K562 (cell line): Measurements from ENCODE around the gene SEPTIN2. TPM values are rescaled to one million over a fixed set of nuclear protein-coding genes. Genes with fewer than 3 reads are reported as not detected.
A peak's percentile ranks its signal among the peaks of the same experiment; 100 is the strongest.

ENCODE experiments used
- ETV5 ChIP-seq: sonication (generic); formaldehyde crosslinking; IDR thresholded peaks from 2 replicates; pipeline ENCODE4 v1.4.0; 2020; ENCODE audit warnings: low read depth, mild to moderate bottlenecking, missing genetic modification reagents
- HDAC3 ChIP-seq: fragments of 450-650 bp; IDR thresholded peaks from 2 replicates; pipeline ENCODE4 v1.6.1; 2018; ENCODE audit warnings: borderline replicate concordance, mild to moderate bottlenecking, moderate library complexity; ENCODE audit not compliant: partially characterized antibody
- HOXB6 ChIP-seq: fragments of 250-450 bp; sonication (Bioruptor Pico); IDR thresholded peaks from 2 replicates; pipeline ENCODE4 v1.5.1; 2022; ENCODE audit warnings: mild to moderate bottlenecking, borderline replicate concordance
- KLF6 ChIP-seq: fragments of 250-450 bp; sonication (Bioruptor Pico); IDR thresholded peaks from 2 replicates; pipeline ENCODE4 v1.4.0; 2020; ENCODE audit warnings: mild to moderate bottlenecking, moderate library complexity, borderline replicate concordance
- MEIS2 ChIP-seq: fragments of 450-650 bp; IDR thresholded peaks from 2 replicates; pipeline ENCODE4 v1.6.1; 2014; ENCODE audit warnings: mild to moderate bottlenecking; ENCODE audit not compliant: partially characterized antibody
- MTA3 ChIP-seq: fragments of 450-650 bp; formaldehyde crosslinking; IDR thresholded peaks from 2 replicates; pipeline ENCODE4 v1.6.1; 2017; ENCODE audit warnings: mild to moderate bottlenecking, borderline replicate concordance
- NR4A1 ChIP-seq, 2 experiments: fragments of 250-450 bp in 1 of 2; fragments of 450-650 bp in 1 of 2; sonication (Bioruptor Pico) in 1 of 2; IDR thresholded peaks; 2 replicates each; pipeline versions ENCODE4 v1.4.0 to v1.6.1; 2016 to 2020; ENCODE audit warnings: mild to moderate bottlenecking in 2 of 2, missing compliant biosample characterization in 1 of 2, missing genetic modification characterization in 1 of 2, moderate library complexity in 1 of 2
- RBFOX2 ChIP-seq: fragments of 200-400 bp; formaldehyde crosslinking; IDR thresholded peaks from 2 replicates; pipeline ENCODE4 v1.6.1; 2017; ENCODE audit warnings: low read depth, mild to moderate bottlenecking, low read length, moderate library complexity
- SOX6 ChIP-seq: fragments of 450-650 bp; IDR thresholded peaks from 2 replicates; pipeline ENCODE4 v1.6.1; 2014; ENCODE audit warnings: mild to moderate bottlenecking
- TBP ChIP-seq: optimal IDR thresholded peaks from 2 replicates; pipeline ENCODE3; 2011; ENCODE audit warnings: low read depth, low read length, improper control_type of control experiment
- ZEB2 ChIP-seq: fragments of 450-650 bp; IDR thresholded peaks from 2 replicates; pipeline ENCODE4 v1.6.1; 2016
- ZFX ChIP-seq: sonication (generic); formaldehyde crosslinking; IDR thresholded peaks from 2 replicates; pipeline ENCODE4 v1.8.0; 2022; ENCODE audit warnings: mild to moderate bottlenecking, missing genetic modification reagents, moderate library complexity
- ZNF124 ChIP-seq: sonication (generic); formaldehyde crosslinking; IDR thresholded peaks from 2 replicates; pipeline ENCODE4 v1.8.1; 2022; ENCODE audit warnings: missing genetic modification reagents
- ZNF24 ChIP-seq: fragments of 450-650 bp; IDR thresholded peaks from 2 replicates; pipeline ENCODE4 v1.6.1; 2016
- ZNF324 ChIP-seq: fragments of 250-450 bp; sonication (Bioruptor Pico); IDR thresholded peaks from 2 replicates; pipeline ENCODE4 v1.4.0; 2020; ENCODE audit warnings: mild to moderate bottlenecking
- ZNF354B ChIP-seq: fragments of 250-450 bp; sonication (Bioruptor Pico); IDR thresholded peaks from 2 replicates; pipeline ENCODE4 v1.4.0; 2020
- ZNF436 ChIP-seq: fragments of 250-450, 450-650 bp; sonication (Bioruptor Pico); formaldehyde crosslinking; IDR thresholded peaks from 2 replicates; pipeline ENCODE4 v1.7.0; 2020; ENCODE audit warnings: mild to moderate bottlenecking
- ZNF445 ChIP-seq: fragments of 250-450 bp; sonication (Bioruptor Pico); IDR thresholded peaks from 2 replicates; pipeline ENCODE4 v1.4.0; 2020; ENCODE audit warnings: low read depth, mild to moderate bottlenecking, moderate library complexity
- ZNF780A ChIP-seq: fragments of 250-450 bp; sonication (Bioruptor Pico); IDR thresholded peaks from 2 replicates; pipeline ENCODE4 v1.5.0; 2021; ENCODE audit warnings: mild to moderate bottlenecking
- ZNF830 ChIP-seq: fragments of 250-450 bp; sonication (Bioruptor Pico); IDR thresholded peaks from 2 replicates; pipeline ENCODE4 v1.5.0; 2021; ENCODE audit warnings: mild to moderate bottlenecking
- polyA plus RNA-seq, 8 experiments: library from polyadenylated mRNA; depleted of rRNA in 4 of 8; stranded (reverse) in 5 of 8; unstranded in 3 of 8; fragments of >200 nt; fragmentation: Nextera tagmentation in 2 of 8; fragmentation: Illumina TruSeq in 1 of 8; extraction: Ambion mirVana in 2 of 8; extraction: Trizol in 1 of 8; gene quantifications; 2 replicates each; pipeline versions ENCODE4 v1.2.1 to v1.2.3, GENCODE V29; 2011 to 2014; ENCODE audit warnings: inconsistent platforms in 1 of 8, missing spikeins in 1 of 8
- total RNA-seq, 7 experiments: library from RNA; depleted of rRNA in 6 of 7; stranded (reverse); fragments of >200 nt in 6 of 7; fragmentation: Illumina TruSeq in 2 of 7; extraction: Trizol in 2 of 7; gene quantifications; 2 replicates each; pipeline versions ENCODE4 v1.2.1 to v1.2.3, GENCODE V29; 2011 to 2021; ENCODE audit warnings: low replicate concordance in 1 of 7
- TF ChIP-seq, protein P1 (sequence below): sonication (generic); formaldehyde crosslinking; IDR thresholded peaks from 2 replicates; pipeline ENCODE4 v1.8.1; 2023; ENCODE audit warnings: mild to moderate bottlenecking, missing genetic modification reagents
- TF ChIP-seq, protein P2 (sequence below): fragments of 450-650 bp; IDR thresholded peaks from 2 replicates; pipeline ENCODE4 v1.6.1; 2016; ENCODE audit warnings: borderline replicate concordance
- TF ChIP-seq, protein P3 (sequence below), 3 experiments: fragments of 200-800 bp in 1 of 3; fragments of 250-450 bp in 1 of 3; fragments of 450-650 bp in 1 of 3; sonication (Bioruptor Pico) in 1 of 3; sonication (Bioruptor generic) in 1 of 3; formaldehyde crosslinking in 1 of 3; IDR thresholded peaks; 2 replicates each; pipeline versions ENCODE4 v1.6.1 to v1.8.0; 2016 to 2022; ENCODE audit warnings: mild to moderate bottlenecking in 2 of 3, missing genetic modification characterization in 2 of 3, missing compliant biosample characterization in 1 of 3, moderate library complexity in 1 of 3

The SEPTIN2 gene
- total and polyA plus RNA-seq, 9 of the 15 experiments (the other 6 are each of a cell fraction or from before 2014, with no cell fraction given) = 121 to 367 (median 166) TPM

DNA sequence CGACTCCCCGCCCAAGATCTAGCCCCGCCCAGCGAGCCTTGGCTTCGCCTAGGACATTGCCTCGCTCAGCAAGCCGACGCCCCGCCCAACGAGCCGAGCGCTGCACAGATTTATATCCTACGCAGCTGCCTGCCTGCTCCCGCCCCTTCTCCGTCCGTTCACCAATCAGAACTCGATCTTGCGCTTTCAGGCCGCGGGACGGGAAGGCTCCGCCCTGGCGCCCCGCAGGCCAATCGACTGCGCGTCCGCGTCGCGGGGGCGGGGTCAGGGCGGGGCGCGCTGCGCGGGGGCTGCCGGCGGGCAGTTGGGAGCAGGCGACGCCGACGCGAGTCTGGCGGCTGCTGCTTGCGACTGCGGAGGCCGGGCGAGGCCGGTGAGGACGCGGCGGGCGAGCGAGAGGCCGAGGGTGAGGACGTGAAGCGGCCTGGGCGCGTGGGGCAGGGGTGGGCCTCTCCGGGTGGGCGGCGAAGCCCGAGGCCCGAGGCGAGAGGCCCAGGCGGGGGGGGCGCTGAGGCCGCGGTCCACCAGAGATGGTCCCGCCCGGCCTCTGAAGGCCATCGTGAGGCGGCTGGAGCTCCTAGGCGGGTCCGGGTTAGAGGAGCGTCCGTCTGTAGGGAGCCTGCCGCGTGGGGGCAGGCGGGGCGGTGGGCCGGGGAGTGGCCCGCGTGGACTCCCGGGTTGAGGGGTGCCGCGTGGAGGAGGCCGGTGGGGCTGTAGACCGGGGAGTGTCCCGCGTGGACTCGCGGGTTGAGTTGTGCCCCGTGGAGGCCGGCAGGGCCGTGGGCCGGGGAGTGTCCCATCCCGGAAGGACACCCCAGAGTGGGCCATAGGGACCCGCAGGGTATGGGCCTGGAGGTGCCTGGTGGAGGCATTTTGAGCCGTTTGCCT lies 40.5 kb downstream of the SEPTIN2 start, which contains the start of gene FARP2 (continued):
- TF ChIP-seq HDAC3 (no peak), RBFOX2 (peak; percentile 83), NR4A1 (CRISPR knock-in tag; IDR thresholded peaks at IDR 0.05) (no peak), NR4A1 (tag; IDR thresholded peaks at IDR 0.05) (no peak), HOXB6 (CRISPR knock-in tag) (no peak), ZNF445 (CRISPR knock-in tag) (no peak), ETV5 (CRISPR knock-in tag) (no peak), ZEB2 (no peak), MEIS2 (peak; percentile 70), ZNF436 (CRISPR knock-in tag) (no peak), ZNF354B (no peak), ZNF24 (no peak), ZNF780A (CRISPR knock-in tag) (no peak), ZFX (peak; percentile 90), SOX6 (no peak), ZNF830 (CRISPR knock-in tag) (no peak), TBP (peak; percentile 71), KLF6 (CRISPR knock-in tag) (no peak), ZNF124 (CRISPR knock-in tag) (no peak), ZNF324 (CRISPR knock-in tag) (no peak), MTA3 (no peak)
- TF ChIP-seq, protein P1, sequence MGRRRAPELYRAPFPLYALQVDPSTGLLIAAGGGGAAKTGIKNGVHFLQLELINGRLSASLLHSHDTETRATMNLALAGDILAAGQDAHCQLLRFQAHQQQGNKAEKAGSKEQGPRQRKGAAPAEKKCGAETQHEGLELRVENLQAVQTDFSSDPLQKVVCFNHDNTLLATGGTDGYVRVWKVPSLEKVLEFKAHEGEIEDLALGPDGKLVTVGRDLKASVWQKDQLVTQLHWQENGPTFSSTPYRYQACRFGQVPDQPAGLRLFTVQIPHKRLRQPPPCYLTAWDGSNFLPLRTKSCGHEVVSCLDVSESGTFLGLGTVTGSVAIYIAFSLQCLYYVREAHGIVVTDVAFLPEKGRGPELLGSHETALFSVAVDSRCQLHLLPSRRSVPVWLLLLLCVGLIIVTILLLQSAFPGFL = no peak
- TF ChIP-seq, protein P2, sequence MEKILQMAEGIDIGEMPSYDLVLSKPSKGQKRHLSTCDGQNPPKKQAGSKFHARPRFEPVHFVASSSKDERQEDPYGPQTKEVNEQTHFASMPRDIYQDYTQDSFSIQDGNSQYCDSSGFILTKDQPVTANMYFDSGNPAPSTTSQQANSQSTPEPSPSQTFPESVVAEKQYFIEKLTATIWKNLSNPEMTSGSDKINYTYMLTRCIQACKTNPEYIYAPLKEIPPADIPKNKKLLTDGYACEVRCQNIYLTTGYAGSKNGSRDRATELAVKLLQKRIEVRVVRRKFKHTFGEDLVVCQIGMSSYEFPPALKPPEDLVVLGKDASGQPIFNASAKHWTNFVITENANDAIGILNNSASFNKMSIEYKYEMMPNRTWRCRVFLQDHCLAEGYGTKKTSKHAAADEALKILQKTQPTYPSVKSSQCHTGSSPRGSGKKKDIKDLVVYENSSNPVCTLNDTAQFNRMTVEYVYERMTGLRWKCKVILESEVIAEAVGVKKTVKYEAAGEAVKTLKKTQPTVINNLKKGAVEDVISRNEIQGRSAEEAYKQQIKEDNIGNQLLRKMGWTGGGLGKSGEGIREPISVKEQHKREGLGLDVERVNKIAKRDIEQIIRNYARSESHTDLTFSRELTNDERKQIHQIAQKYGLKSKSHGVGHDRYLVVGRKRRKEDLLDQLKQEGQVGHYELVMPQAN = no peak
- TF ChIP-seq, protein P3, sequence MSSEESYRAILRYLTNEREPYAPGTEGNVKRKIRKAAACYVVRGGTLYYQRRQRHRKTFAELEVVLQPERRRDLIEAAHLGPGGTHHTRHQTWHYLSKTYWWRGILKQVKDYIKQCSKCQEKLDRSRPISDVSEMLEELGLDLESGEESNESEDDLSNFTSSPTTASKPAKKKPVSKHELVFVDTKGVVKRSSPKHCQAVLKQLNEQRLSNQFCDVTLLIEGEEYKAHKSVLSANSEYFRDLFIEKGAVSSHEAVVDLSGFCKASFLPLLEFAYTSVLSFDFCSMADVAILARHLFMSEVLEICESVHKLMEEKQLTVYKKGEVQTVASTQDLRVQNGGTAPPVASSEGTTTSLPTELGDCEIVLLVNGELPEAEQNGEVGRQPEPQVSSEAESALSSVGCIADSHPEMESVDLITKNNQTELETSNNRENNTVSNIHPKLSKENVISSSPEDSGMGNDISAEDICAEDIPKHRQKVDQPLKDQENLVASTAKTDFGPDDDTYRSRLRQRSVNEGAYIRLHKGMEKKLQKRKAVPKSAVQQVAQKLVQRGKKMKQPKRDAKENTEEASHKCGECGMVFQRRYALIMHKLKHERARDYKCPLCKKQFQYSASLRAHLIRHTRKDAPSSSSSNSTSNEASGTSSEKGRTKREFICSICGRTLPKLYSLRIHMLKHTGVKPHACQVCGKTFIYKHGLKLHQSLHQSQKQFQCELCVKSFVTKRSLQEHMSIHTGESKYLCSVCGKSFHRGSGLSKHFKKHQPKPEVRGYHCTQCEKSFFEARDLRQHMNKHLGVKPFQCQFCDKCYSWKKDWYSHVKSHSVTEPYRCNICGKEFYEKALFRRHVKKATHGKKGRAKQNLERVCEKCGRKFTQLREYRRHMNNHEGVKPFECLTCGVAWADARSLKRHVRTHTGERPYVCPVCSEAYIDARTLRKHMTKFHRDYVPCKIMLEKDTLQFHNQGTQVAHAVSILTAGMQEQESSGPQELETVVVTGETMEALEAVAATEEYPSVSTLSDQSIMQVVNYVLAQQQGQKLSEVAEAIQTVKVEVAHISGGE (CRISPR knock-in tag; IDR thresholded peaks at IDR 0.05) = no peak
